GM18868 (cell line): ENCODE data around the gene NEDD4L.

Experiments
- ATAC-seq: cut with Tn5 transposase; IDR thresholded peaks from one replicate; pipeline ENCODE4 v1.9.1; 2021; ENCODE audit warnings: mild to moderate bottlenecking, moderate library complexity; ENCODE audit not compliant: unreplicated experiment

The NEDD4L gene

GRCh38 chr18:58307441-58307840, 263.4 kb downstream of the NEDD4L start:
- no peak for ATAC-seq

GRCh38 chr18:58308463-58308862, 264.4 kb downstream of the NEDD4L start:
- ATAC-seq, result no peak

GRCh38 chr18:58309099-58309498, 265.1 kb downstream of the NEDD4L start:
- no peak for ATAC-seq

GRCh38 chr18:58309610-58310239, 265.7 kb downstream of the NEDD4L start:
- no peak for ATAC-seq

GRCh38 chr18:58310517-58310916, 266.5 kb downstream of the NEDD4L start:
- peak; percentile 57 for ATAC-seq

- ATAC-seq, result no peak
Observed at GRCh38 chr18:58311390-58311789, 267.4 kb downstream of the NEDD4L start.

GRCh38 chr18:58313491-58314032, 269.5 kb downstream of the NEDD4L start:
- ATAC-seq, result no peak

GRCh38 chr18:58314284-58314683, 270.3 kb downstream of the NEDD4L start:
- no peak for ATAC-seq

- no peak for ATAC-seq
Observed at GRCh38 chr18:58315041-58315440, 271.0 kb downstream of the NEDD4L start.

- no peak for ATAC-seq
Observed at GRCh38 chr18:58315739-58316215, 271.8 kb downstream of the NEDD4L start.

GRCh38 chr18:58316396-58317342, 272.6 kb downstream of the NEDD4L start:
- peak; percentile 62 for ATAC-seq

GRCh38 chr18:58319719-58320118, 275.7 kb downstream of the NEDD4L start:
- ATAC-seq, result no peak

GRCh38 chr18:58320907-58321561, 277.0 kb downstream of the NEDD4L start:
- ATAC-seq, result no peak

- peak; percentile 90 for ATAC-seq
Observed at GRCh38 chr18:58321986-58322385, 278.0 kb downstream of the NEDD4L start.

GRCh38 chr18:58322464-58322863, 278.4 kb downstream of the NEDD4L start:
- ATAC-seq, result no peak

- no peak for ATAC-seq
Observed at GRCh38 chr18:58323866-58324762, 280.1 kb downstream of the NEDD4L start.

GRCh38 chr18:58324824-58325480, 280.9 kb downstream of the NEDD4L start:
- no peak for ATAC-seq

GRCh38 chr18:58325494-58325893, 281.5 kb downstream of the NEDD4L start:
- no peak for ATAC-seq

GRCh38 chr18:58334061-58334460, 290.0 kb downstream of the NEDD4L start:
- ATAC-seq, result no peak

GRCh38 chr18:58335223-58335622, 291.2 kb downstream of the NEDD4L start:
- ATAC-seq, result no peak
